HepG2 (cell line): Measurements from ENCODE around the gene TGFBI. TPM values are rescaled to one million over a fixed set of nuclear protein-coding genes. Genes with fewer than 3 reads are reported as not detected.

ENCODE experiments used
- ATAC-seq: fragments of 200-7000 bp; cut with Tn5 transposase; 3 replicates; pipeline ENCODE4 v1.9.1; 2020; ENCODE audit warnings: mild to moderate bottlenecking, moderate library complexity
- BruUV-seq: library from RNA; stranded (reverse); fragments of 400-500 nt; replicated peaks from 2 replicates; lab custom pipeline; 2021; lab: Mats Ljungman, UMichigan
- CTCF ChIA-PET: fragments of 300-600 bp; formaldehyde crosslinking; extraction: SDS; loops from one replicate; lab custom pipeline; 2021; ENCODE audit warnings: low total read pairs, inconsistent platforms, low intra/inter-chr PET ratio; lab: Yijun Ruan, JAX
- POLR2A ChIA-PET: fragments of 350-600 bp; sonication (Branson Sonifier 250); formaldehyde crosslinking; loops from one replicate; lab custom pipeline; 2020; ENCODE audit warnings: antibody characterized with exemption, inconsistent platforms; lab: Yijun Ruan, JAX
- DNase-seq: peaks from one replicate; pipeline ENCODE4 v3.0.0-alpha.2; 2015; ENCODE audit warnings: low spot score
- FAIRE-seq: peaks from 3 replicates; lab custom pipeline; 2011; peaks lifted over from hg19 to GRCh38; lab: Jason Lieb, UNC
- H2AFZ ChIP-seq: one replicate; pipeline ENCODE4 v1.6.1; 2011; ENCODE audit warnings: low read length, inconsistent platforms
- H3K27ac ChIP-seq: fragments of 300-600 bp; 3 replicates; pipeline ENCODE4 v1.8.0; 2011; ENCODE audit warnings: mixed run types, mild to moderate bottlenecking, mixed read lengths, low read length, inconsistent platforms; ENCODE audit not compliant: insufficient read depth; ENCODE audit errors: extremely low read length
- H3K27me3 ChIP-seq, 2 experiments: fragments of 200-600 bp in 1 of 2; 2 replicates in 1 of 2; 3 replicates in 1 of 2; pipeline versions ENCODE4 v1.6.0 to v1.8.0; 2011; ENCODE audit warnings: low read length in 2 of 2, mild to moderate bottlenecking in 2 of 2, moderate library complexity in 2 of 2, inconsistent platforms in 1 of 2; ENCODE audit not compliant: insufficient read depth in 2 of 2, control insufficient read depth in 1 of 2
- H3K36me3 ChIP-seq, 2 experiments: fragments of 200-600 bp in 1 of 2; replicated peaks in 1 of 2; 2 replicates in 1 of 2; 3 replicates in 1 of 2; pipeline versions ENCODE4 v1.5.1 to v1.8.0; 2011; ENCODE audit warnings: low read length in 2 of 2, inconsistent platforms in 1 of 2; ENCODE audit not compliant: insufficient read depth in 2 of 2, control insufficient read depth in 1 of 2
- H3K4me1 ChIP-seq: 2 replicates; pipeline ENCODE4 v1.5.1; 2012; ENCODE audit warnings: low read length, inconsistent platforms; ENCODE audit not compliant: insufficient read depth
- H3K4me2 ChIP-seq: 2 replicates; pipeline ENCODE4 v1.6.0; 2011; ENCODE audit warnings: low read depth, low read length, inconsistent platforms
- H3K4me3 ChIP-seq, 3 experiments: fragments of 200-600 bp in 1 of 3; sonication (generic), shearing (Covaris generic) in 1 of 3; replicated peaks in 1 of 3; 2 replicates each; pipeline ENCODE4 v1.5.1; 2011 to 2016; ENCODE audit warnings: low read length in 3 of 3, inconsistent platforms in 2 of 3, low read depth in 2 of 3, mild to moderate bottlenecking in 2 of 3, control low read depth in 1 of 3, mixed read lengths in 1 of 3; ENCODE audit not compliant: insufficient read depth in 1 of 3
- H3K79me2 ChIP-seq: one replicate; pipeline ENCODE4 v1.6.1; 2011; ENCODE audit warnings: low read length, inconsistent platforms; ENCODE audit not compliant: insufficient read depth
- H3K9ac ChIP-seq: 2 replicates; pipeline ENCODE4 v1.6.0; 2011; ENCODE audit warnings: mild to moderate bottlenecking, low read depth, low read length, inconsistent platforms; ENCODE audit not compliant: insufficient read depth
- H3K9me3 ChIP-seq: 2 replicates; pipeline ENCODE4 v1.5.1; 2012; ENCODE audit warnings: mild to moderate bottlenecking, low read length
- H4K20me1 ChIP-seq: 2 replicates; pipeline ENCODE4 v1.6.0; 2011; ENCODE audit warnings: inconsistent platforms, mild to moderate bottlenecking, low read length, moderate library complexity; ENCODE audit not compliant: insufficient read depth
- HOXD1 ChIP-seq: sonication (generic); formaldehyde crosslinking; IDR thresholded peaks from 2 replicates; pipeline ENCODE4 v1.5.0; 2020; ENCODE audit warnings: missing genetic modification reagents
- KAT8 ChIP-seq: IDR thresholded peaks from 2 replicates; pipeline ENCODE4 v1.6.1; 2016; ENCODE audit warnings: missing genetic modification reagents, missing compliant biosample characterization
- PHF20 ChIP-seq: sonication (generic); formaldehyde crosslinking; IDR thresholded peaks from 2 replicates; pipeline ENCODE4 v1.5.0; 2020; ENCODE audit warnings: mild to moderate bottlenecking, missing genetic modification reagents
- SATB2 ChIP-seq: sonication (generic); formaldehyde crosslinking; IDR thresholded peaks from 2 replicates; pipeline ENCODE4 v1.5.0; 2020; ENCODE audit warnings: missing genetic modification reagents
- ZBTB49 ChIP-seq: sonication (generic); formaldehyde crosslinking; IDR thresholded peaks from 2 replicates; pipeline ENCODE4 v1.4.0; 2020; ENCODE audit warnings: missing genetic modification reagents, borderline replicate concordance
- ZNF296 ChIP-seq: sonication (generic); formaldehyde crosslinking; conservative IDR thresholded peaks from 2 replicates; pipeline ENCODE4 v1.5.0; 2020; ENCODE audit warnings: mild to moderate bottlenecking, missing genetic modification reagents
- ZNF337 ChIP-seq: sonication (generic); formaldehyde crosslinking; IDR thresholded peaks from 2 replicates; pipeline ENCODE4 v1.5.1; 2020; ENCODE audit warnings: missing genetic modification reagents, low read depth, mild to moderate bottlenecking, borderline replicate concordance
- ZNF382 ChIP-seq: sonication (generic); formaldehyde crosslinking; IDR thresholded peaks from 2 replicates; pipeline ENCODE4 v1.5.0; 2020; ENCODE audit warnings: missing genetic modification reagents, mild to moderate bottlenecking, borderline replicate concordance
- ZNF496 ChIP-seq: sonication (generic); formaldehyde crosslinking; IDR thresholded peaks from 2 replicates; pipeline ENCODE4 v1.8.1; 2023; ENCODE audit warnings: mild to moderate bottlenecking, moderate library complexity, missing genetic modification reagents; ENCODE audit not compliant: insufficient replicate concordance
- ZNF549 ChIP-seq: sonication (generic); formaldehyde crosslinking; IDR thresholded peaks from 2 replicates; pipeline ENCODE4 v1.5.0; 2020; ENCODE audit warnings: missing genetic modification reagents
- ZNF615 ChIP-seq: sonication (generic); formaldehyde crosslinking; IDR thresholded peaks from 2 replicates; pipeline ENCODE4 v1.5.0; 2020; ENCODE audit warnings: mild to moderate bottlenecking, missing genetic modification reagents, borderline replicate concordance
- WGBS: methylation state at CpG from one replicate; pipeline ENCODE4 v1.1.6; 2017; ENCODE audit warnings: low lambda C conversion rate; 5-methylcytosine and 5-hydroxymethylcytosine counted together
- in situ Hi-C: cut with HindIII; loops from 2 replicates; pipeline ENCODE4 v1.10.0; 2017; ENCODE audit warnings: low pct_unique_long_range_greater_than_20kb; ENCODE audit not compliant: extremely low pct_ligation_motif_present
- intact Hi-C: fragments of 100-400 bp; cut with micrococcal nuclease; formaldehyde crosslinking; loops from one replicate; pipeline ENCODE4 v1.10.0; 2022; ENCODE audit not compliant: unreplicated experiment
- polyA plus RNA-seq, 8 experiments: library from polyadenylated mRNA; depleted of rRNA in 3 of 8; stranded (reverse) in 7 of 8; unstranded in 1 of 8; fragments of >200 nt; fragmentation: Illumina TruSeq in 4 of 8; extraction: Trizol in 4 of 8; gene quantifications; 2 replicates each; pipeline versions ENCODE4 v1.2.1 to v1.2.3, GENCODE V29; 2011 to 2016; ENCODE audit warnings: low read depth in 4 of 8, missing spikeins in 1 of 8, mixed read lengths in 1 of 8; ENCODE audit not compliant: insufficient read depth in 1 of 8
- total RNA-seq, 5 experiments: library from RNA; depleted of rRNA; stranded (reverse); fragments of >200 nt; fragmentation: Illumina TruSeq; extraction: Trizol; gene quantifications; 2 replicates each; pipeline ENCODE4 v1.2.3, GENCODE V29; 2016; ENCODE audit warnings: low read depth in 1 of 5
- TF ChIP-seq, protein P1 (sequence below): sonication (generic); formaldehyde crosslinking; IDR thresholded peaks from 2 replicates; pipeline ENCODE4 v1.9.0; 2021; ENCODE audit warnings: missing genetic modification reagents, mild to moderate bottlenecking, borderline replicate concordance

The TGFBI gene
- total and polyA plus RNA-seq, 2 of the 13 experiments (the other 11 are each of a cell fraction or from before 2014, with no cell fraction given) = 275 to 457 TPM

GRCh38 chr5:136026636-136027035 lies 2.2 kb upstream of the TGFBI start:
- ChIA-PET CTCF (no interaction called here), POLR2A (interaction anchor here (1.5 to 8.4 kb wide), 2 partner anchors 27 to 53 kb away, joined by 6 to 66 read pairs; no protein-coding TSS in a partner anchor)
- Histone ChIP-seq H3K9ac (no peak overlapping the region), H3K36me3 (no peaks in the 10 kb centered on the region), H3K79me2 (peaks cover 22% of the 10 kb centered on the region), H4K20me1 (no peaks in the 10 kb centered on the region), H3K27me3 (no peaks in the 10 kb centered on the region; a peak in 2 of 5 replicates)
- no peak for TF ChIP-seq ZBTB49
- TF ChIP-seq ZNF296 (CRISPR knock-in tag) = no peak
- no peak for TF ChIP-seq PHF20 (CRISPR knock-in tag)
- TF ChIP-seq SATB2 (CRISPR knock-in tag) = no peak
- no peak for TF ChIP-seq ZNF615 (CRISPR knock-in tag)
- no peak for TF ChIP-seq HOXD1 (CRISPR knock-in tag)
- TF ChIP-seq ZNF337 (CRISPR knock-in tag) = no peak
- no peak for TF ChIP-seq ZNF496 (CRISPR knock-in tag)
- no peak for TF ChIP-seq ZNF382 (CRISPR knock-in tag)
- TF ChIP-seq KAT8 (CRISPR knock-in tag) = no peak
- TF ChIP-seq, protein P1, sequence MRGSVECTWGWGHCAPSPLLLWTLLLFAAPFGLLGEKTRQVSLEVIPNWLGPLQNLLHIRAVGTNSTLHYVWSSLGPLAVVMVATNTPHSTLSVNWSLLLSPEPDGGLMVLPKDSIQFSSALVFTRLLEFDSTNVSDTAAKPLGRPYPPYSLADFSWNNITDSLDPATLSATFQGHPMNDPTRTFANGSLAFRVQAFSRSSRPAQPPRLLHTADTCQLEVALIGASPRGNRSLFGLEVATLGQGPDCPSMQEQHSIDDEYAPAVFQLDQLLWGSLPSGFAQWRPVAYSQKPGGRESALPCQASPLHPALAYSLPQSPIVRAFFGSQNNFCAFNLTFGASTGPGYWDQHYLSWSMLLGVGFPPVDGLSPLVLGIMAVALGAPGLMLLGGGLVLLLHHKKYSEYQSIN (CRISPR knock-in tag) = no peak
- no peak for TF ChIP-seq ZNF549 (CRISPR knock-in tag)
- TF ChIP-seq, all 625 proteins: peak for 0
- no TSS peak for BruUV-seq
- FAIRE-seq = no peak
- Histone ChIP-seq H3K9me3 (no peaks in the 10 kb centered on the region), H3K4me1 (peaks cover 32% of the 10 kb centered on the region), H3K4me2 (no peak overlapping the region), H3K4me3 (no peak overlapping the region), H2AFZ (no peak overlapping the region), H3K27ac (no peak overlapping the region)
- WGBS = 74% methylated on average over 3 of the region's 3 CpGs
- ATAC-seq = no peak
- in situ Hi-C loops (loop anchor here (5.0 kb wide), 1 partner anchor 36 kb away; no protein-coding TSS in a partner anchor), intact Hi-C loops (no loop called here)
- DNase-seq = no peak
